Iris pigment epithelial cell (primary cell): Measurements from ENCODE around the gene HRH1.
"Not testable (repeated sequence)": the region's sequence is repeated elsewhere in the genome, so short reads cannot be mapped to it uniquely, and the experiment has no call there.

ENCODE experiments used
- DNase-seq: peaks from one replicate; pipeline ENCODE4 v3.0.0-alpha.2; 2011; ENCODE audit warnings: low read depth

The HRH1 gene

DNA sequence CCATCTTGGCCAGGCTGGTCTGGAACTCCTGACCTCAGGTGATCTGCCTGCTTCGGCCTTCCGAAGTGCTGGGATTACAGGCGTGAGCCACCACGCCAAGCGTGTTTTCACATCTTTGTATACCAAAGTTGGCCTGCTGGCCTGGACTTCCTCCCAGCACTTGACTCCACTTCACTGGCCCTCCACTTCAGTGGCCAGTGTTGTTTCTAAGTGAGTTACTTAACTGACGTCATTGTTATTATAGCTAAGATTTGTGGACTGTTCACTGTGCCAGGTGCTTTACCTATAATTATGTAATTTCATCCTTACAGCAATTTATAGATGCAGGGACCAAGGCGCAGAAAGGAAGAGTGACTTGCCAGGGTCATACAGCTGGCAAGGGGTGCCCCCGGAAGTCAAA, 52.0 kb downstream of the HRH1 start:
- no peak for DNase-seq

- DNase-seq, result no peak
Measured at GRCh38 chr3:11206953-11207352, 52.7 kb downstream of the HRH1 start.

DNA sequence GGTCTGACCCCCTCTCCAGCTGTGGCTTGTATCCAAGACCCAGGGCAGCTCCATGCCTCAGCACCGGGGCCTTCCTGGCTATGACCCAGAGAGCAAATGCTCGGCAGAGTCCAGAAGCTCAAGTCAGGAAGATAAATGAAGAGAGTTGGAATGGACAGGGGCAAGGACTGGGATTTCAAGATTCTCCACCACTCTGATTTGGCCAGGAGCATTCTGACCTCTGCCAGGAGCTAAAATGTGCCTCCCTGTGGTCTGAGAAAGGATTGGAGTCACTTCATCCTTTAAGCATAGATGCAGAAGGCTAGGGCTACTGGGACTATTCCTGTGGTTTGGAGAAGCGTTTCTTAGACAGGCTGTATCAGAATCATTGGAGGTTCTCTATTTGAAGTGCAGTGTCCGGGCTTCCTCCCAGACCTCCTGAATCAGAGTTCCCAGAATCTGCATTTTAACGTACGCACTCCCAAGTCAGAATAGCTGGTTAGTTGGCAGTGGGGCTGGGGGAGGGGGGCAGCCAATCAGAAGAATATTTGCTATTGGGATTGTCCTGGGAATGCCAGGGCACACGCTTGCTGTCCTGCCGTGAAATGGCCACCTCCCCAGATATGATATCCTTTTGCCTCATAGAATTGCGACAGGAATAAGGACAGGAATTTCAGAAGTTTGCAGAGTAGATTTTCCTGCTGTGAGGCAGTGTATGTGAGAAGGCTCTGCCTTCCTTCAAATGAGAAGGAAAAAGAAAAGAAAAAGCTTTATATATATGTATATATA, 57.4 kb downstream of the HRH1 start:
- peak; percentile 41 for DNase-seq

DNA sequence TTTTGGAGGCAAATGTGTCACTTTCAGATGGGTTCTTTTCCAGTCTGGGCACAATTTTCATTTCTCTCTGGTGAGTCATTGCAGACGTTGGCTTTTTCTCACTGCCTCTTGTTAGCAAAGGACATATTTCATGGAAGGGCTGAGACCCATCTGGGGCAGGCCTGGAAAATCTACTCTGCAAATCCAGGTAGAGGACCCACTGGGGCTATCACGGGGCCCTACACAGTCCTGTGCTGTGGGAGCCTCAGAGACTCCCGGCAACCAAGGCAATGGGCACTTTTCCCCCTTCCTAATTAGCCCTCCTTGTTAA, 58.0 kb downstream of the HRH1 start:
- DNase-seq, result no peak

DNA sequence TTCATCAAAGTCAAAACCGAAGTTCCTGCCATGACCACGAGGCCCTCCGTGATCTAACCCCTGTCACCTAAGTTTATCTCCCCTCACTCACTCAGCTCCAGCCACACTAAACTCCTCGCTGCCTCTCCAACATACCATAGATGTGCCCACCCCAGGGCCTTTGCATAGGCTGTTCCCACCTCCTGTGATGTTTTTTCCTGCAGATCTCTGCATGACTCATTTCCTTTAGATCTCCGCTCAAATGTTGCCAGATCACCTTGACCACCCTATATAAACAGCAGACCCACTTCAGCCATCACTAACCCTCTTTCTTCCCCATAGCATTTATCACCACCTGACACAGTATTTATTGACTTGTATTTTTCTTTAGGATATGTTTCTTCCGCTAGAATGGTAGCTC, 58.5 kb downstream of the HRH1 start:
- no peak for DNase-seq

DNA sequence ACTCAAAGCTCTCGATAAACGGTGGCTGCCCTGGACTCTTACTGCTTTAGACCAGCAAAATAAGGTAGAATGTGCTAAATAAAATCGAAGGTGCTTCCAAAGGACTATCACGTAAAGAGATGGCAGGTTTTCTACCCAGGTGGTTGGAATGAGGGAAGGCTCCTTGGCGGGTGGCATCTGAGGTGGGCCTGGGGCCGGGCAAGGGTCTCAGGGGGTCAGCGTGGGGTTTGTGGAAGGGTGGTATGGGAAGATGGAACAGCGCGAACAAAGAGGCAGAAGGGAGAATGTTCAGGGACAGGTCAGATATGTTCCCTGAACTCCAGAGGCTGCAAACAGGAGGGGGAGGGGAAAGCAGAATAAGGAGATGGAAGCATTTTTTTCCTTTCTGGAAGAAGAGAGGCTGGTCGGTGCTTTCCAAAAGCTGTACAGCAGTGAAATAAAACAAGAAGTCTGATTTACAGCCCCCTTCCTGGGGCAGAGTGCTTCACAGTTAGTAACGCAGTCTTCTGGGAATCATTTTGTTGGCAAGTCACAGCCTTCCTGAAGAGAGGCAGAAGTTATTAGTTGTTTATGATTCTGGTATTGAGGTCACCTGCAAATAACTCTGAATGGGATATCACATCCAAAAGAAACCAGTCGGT, 59.6 kb downstream of the HRH1 start:
- no peak for DNase-seq

DNA sequence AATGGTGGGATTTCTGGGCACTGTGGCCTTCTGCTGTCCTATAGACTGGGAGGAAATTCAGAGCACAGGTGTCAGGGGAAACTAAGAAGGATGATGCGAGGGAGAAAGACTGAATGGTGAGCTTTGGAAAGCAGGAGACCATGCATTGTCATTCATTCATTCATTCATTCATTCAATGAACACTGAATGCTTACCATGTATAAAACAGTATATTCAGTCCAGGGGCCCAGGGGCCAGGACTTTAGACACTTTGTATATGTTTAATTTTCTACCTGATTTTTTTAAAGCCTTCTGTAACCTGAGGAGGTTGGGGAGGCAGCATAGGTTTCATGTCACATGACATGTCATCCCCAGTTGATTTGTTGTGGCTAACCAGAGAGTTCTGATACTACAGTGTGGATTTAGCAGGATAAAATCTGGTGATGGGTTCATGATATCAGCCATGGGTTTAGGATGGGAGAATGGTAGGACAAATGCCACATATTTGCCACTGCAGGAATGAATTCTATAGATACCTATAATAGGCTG, 60.2 kb downstream of the HRH1 start:
- no peak for DNase-seq

GRCh38 chr3:11217370-11217769, 63.1 kb downstream of the HRH1 start:
- DNase-seq, result not testable (repeated sequence)

DNA sequence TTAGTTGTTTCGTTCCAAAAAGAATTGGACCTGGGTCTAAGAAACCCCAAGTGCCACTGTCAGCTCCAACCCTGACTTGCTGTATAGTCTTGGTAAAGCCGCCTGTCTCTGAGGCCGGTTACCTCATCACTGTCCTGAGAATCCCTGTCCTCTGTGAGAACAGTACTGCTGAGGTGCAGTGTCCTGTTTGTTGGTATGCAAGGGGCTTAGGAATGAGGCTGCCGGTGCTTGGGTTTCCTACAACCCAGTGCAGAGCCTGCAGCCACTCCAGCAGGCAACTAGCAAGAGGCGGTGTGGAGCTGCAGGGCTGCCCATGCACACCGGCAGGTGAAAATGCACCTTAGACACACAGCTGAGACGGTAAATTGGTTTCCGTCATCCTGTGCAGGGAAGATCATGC, 65.9 kb downstream of the HRH1 start:
- no peak for DNase-seq

- DNase-seq, result no peak
Measured at GRCh38 chr3:11221818-11222415, 67.6 kb downstream of the HRH1 start.

GRCh38 chr3:11224010-11224409, 69.7 kb downstream of the HRH1 start:
- DNase-seq, result no peak

DNA sequence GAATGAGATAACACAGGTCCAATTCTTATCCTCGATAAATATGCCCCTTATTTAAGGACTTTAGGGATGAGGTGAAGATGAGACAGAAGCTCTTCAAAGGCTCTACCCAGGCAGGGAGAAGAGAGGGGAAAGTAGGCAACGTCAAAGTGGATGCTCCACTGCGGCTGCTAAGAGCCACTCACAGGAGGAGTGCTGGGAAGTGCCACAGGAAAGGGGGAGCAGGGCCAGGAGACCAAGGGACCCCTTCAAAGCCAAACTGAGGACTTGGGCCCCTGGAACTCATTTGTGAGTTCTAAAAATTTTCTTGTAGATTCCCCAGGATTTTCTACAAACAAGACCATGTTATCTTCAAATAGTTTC, 70.6 kb downstream of the HRH1 start:
- DNase-seq, result no peak

DNA sequence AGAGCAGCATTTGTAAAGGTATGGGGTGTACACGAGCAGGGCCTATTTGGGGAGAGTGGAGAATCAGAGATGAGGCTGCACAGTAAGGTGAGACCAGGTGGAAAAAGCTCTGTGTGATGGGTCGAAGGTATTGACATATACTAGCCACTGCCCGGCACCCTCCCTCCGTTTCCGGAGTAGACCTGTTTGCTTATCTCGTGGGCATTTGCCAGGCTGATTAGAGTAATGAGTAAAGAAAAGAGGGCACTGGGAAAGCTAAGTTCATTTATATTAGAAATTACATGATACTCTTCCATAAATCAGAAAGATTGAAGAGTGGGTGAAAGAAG, 71.7 kb downstream of the HRH1 start:
- no peak for DNase-seq

GRCh38 chr3:11228041-11228440, 73.7 kb downstream of the HRH1 start:
- DNase-seq, result no peak

DNA sequence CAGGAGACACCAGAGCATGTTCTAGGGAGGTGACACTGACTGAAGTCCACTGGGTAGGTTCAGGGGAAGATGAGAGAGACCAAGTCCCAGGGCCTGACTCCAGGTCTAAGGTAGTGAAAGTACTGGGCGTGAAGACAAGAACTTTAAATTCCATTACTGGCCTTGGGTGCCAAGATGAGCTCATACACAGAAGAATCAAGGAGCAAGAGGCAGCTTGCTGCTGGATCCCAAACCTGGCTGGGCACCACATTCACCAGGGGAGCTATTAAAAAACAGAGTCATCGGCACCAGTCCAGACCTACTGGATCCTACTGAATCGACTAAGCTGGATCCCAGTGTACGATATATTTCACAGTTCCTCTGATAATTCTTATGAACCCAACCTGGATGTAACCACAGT, 75.8 kb downstream of the HRH1 start:
- no peak for DNase-seq

- DNase-seq, result no peak
Measured at GRCh38 chr3:11230832-11231231, 76.5 kb downstream of the HRH1 start.

GRCh38 chr3:11235385-11235784, 81.1 kb downstream of the HRH1 start:
- no peak for DNase-seq

- DNase-seq, result peak; percentile 47
Measured at GRCh38 chr3:11236588-11237461, 82.5 kb downstream of the HRH1 start.

GRCh38 chr3:11238060-11238459, 83.8 kb downstream of the HRH1 start:
- DNase-seq, result peak; percentile 96

- DNase-seq, result peak; percentile 97
Measured at GRCh38 chr3:11238880-11239279, 84.6 kb downstream of the HRH1 start.

- DNase-seq, result no peak
Measured at GRCh38 chr3:11239796-11240195, 85.5 kb downstream of the HRH1 start.

GRCh38 chr3:11240496-11240895, 86.2 kb downstream of the HRH1 start:
- DNase-seq, result no peak
